Measurements from ENCODE around the gene KCTD21.

The KCTD21 gene

GRCh38 chr11:78170874-78171549 is 17.4 kb downstream of the KCTD21 start:
- DNase-seq: no peak

- DNase-seq: no peak
Observed at GRCh38 chr11:78170413-78170812, 18.0 kb downstream of the KCTD21 start.

GRCh38 chr11:78168539-78169477 is 19.6 kb downstream of the KCTD21 start:
- no peak for DNase-seq

- no peak for DNase-seq
Observed at GRCh38 chr11:78166855-78167469, 21.5 kb downstream of the KCTD21 start.

GRCh38 chr11:78164471-78164870 is 24.0 kb downstream of the KCTD21 start:
- no peak for DNase-seq

GRCh38 chr11:78163828-78164227 is 24.6 kb downstream of the KCTD21 start:
- no peak for DNase-seq

GRCh38 chr11:78161962-78162371 is 26.5 kb downstream of the KCTD21 start:
- no peak for DNase-seq

GRCh38 chr11:78161346-78161745 is 27.1 kb downstream of the KCTD21 start:
- no peak for DNase-seq

- DNase-seq: no peak
Observed at GRCh38 chr11:78160557-78160956, 27.9 kb downstream of the KCTD21 start.

- no peak for DNase-seq
Observed at GRCh38 chr11:78158987-78159652, 29.3 kb downstream of the KCTD21 start.

GRCh38 chr11:78156127-78156844 is 32.1 kb downstream of the KCTD21 start:
- DNase-seq: no peak

GRCh38 chr11:78151804-78152203 is 36.6 kb downstream of the KCTD21 start:
- no peak for DNase-seq

- no peak for DNase-seq
Observed at GRCh38 chr11:78150754-78151153, 37.7 kb downstream of the KCTD21 start.

- no peak for DNase-seq
Observed at GRCh38 chr11:78150346-78150745, 38.1 kb downstream of the KCTD21 start.

- peak; percentile 24 to 43 (median 24) for DNase-seq
Observed at GRCh38 chr11:78149646-78150045, 38.8 kb downstream of the KCTD21 start.

GRCh38 chr11:78147807-78148206 is 40.6 kb downstream of the KCTD21 start:
- no peak for DNase-seq

- no peak for DNase-seq
Observed at GRCh38 chr11:78145511-78146025, 42.9 kb downstream of the KCTD21 start.

GRCh38 chr11:78140392-78141077 is 47.9 kb downstream of the KCTD21 start:
- peak in 2 of 3 donors; percentile 7 to 17 for DNase-seq

- DNase-seq: peak; percentile 98 to 99 (median 99)
Observed at GRCh38 chr11:78139422-78140391, 48.7 kb downstream of the KCTD21 start, which contains the start of gene ALG8. TSS of gene ALG8 (minus strand) at chr11:78139626. CDS start at chr11:78139588, 38 bp downstream.

All from suppressor macrophage treated with lipopolysaccharide for 1 hour (primary cell).